K562 (cell line): ENCODE results near the gene GOLGA6D.
"Not testable (repeated sequence)": the region's sequence is repeated elsewhere in the genome, so short reads cannot be mapped to it uniquely, and the experiment has no call there.

Experiments used
- ESRRA ChIP-seq: fragments of 450-650 bp; IDR thresholded peaks from 2 replicates; pipeline ENCODE4 v1.6.1; 2014; ENCODE audit warnings: low read depth, mild to moderate bottlenecking, moderate library complexity, borderline replicate concordance
- EZH2 ChIP-seq: IDR thresholded peaks from 2 replicates; pipeline ENCODE4 v1.6.1; 2012; ENCODE audit warnings: low read depth, mild to moderate bottlenecking, inconsistent platforms, low read length, borderline replicate concordance
- FOXM1 ChIP-seq, 2 experiments: fragments of 450-650 bp in 1 of 2; sonication (generic) in 1 of 2; formaldehyde crosslinking in 1 of 2; IDR thresholded peaks; 2 replicates each; pipeline versions ENCODE4 v1.6.1 to v1.9.0; 2017 to 2022; ENCODE audit warnings: low read depth in 2 of 2, mild to moderate bottlenecking in 2 of 2, missing genetic modification reagents in 1 of 2, moderate library complexity in 1 of 2
- JUNB ChIP-seq: fragments of 450-650 bp; formaldehyde crosslinking; conservative IDR thresholded peaks from 2 replicates; pipeline ENCODE4 v1.4.0; 2020; ENCODE audit warnings: mild to moderate bottlenecking
- KDM5B ChIP-seq: fragments of 200-600 bp; sonication (generic); IDR thresholded peaks from 2 replicates; pipeline ENCODE4 v1.6.1; 2012; ENCODE audit warnings: low read depth, mild to moderate bottlenecking, moderate library complexity, low read length, control low read depth, inconsistent platforms; ENCODE audit not compliant: insufficient replicate concordance
- LARP7 ChIP-seq: fragments of 450-650 bp; IDR thresholded peaks from 2 replicates; pipeline ENCODE4 v1.6.1; 2016
- PML ChIP-seq: IDR thresholded peaks from 2 replicates; pipeline ENCODE4 v1.6.1; 2012; ENCODE audit warnings: low read length, inconsistent platforms
- RCOR1 ChIP-seq, 2 experiments: IDR thresholded peaks; 2 replicates each; pipeline ENCODE4 v1.6.1; 2012; ENCODE audit warnings: low read depth in 2 of 2, low read length in 2 of 2, borderline replicate concordance in 1 of 2, improper control_type of control experiment in 1 of 2
- ZNF707 ChIP-seq: fragments of 250-450 bp; sonication (Bioruptor Pico); conservative IDR thresholded peaks from 2 replicates; pipeline ENCODE4 v1.8.0; 2022; ENCODE audit warnings: inconsistent platforms, mild to moderate bottlenecking, moderate library complexity
- TF ChIP-seq, protein P1 (sequence below): fragments of 450-650 bp; IDR thresholded peaks from 2 replicates; pipeline ENCODE4 v1.6.1; 2016
- TF ChIP-seq, protein P2 (sequence below), 3 experiments: IDR thresholded peaks in 2 of 3; conservative IDR thresholded peaks in 1 of 3; 2 replicates each; pipeline ENCODE4 v1.5.1; 2011 to 2012; ENCODE audit warnings: low read length in 3 of 3, mild to moderate bottlenecking in 3 of 3, control low read depth in 2 of 3, improper control_type of control experiment in 1 of 3, inconsistent platforms in 1 of 3, low read depth in 1 of 3, mixed read lengths in 1 of 3, moderate library complexity in 1 of 3; ENCODE audit not compliant: insufficient read depth in 2 of 3
- TF ChIP-seq, protein P3 (sequence below): fragments of 250-450 bp; sonication (Bioruptor Pico); IDR thresholded peaks from 2 replicates; pipeline ENCODE4 v1.4.0; 2020; ENCODE audit warnings: mild to moderate bottlenecking, moderate library complexity
- TF ChIP-seq, protein P4 (sequence below): fragments of 250-450 bp; sonication (Bioruptor Pico); IDR thresholded peaks from 2 replicates; pipeline ENCODE4 v1.5.0; 2021; ENCODE audit warnings: mild to moderate bottlenecking, moderate library complexity
- TF ChIP-seq, protein P5 (sequence below): fragments of 150-350 bp; conservative IDR thresholded peaks from 2 replicates; pipeline ENCODE4 v1.6.1; 2014; ENCODE audit warnings: low read length

DNA sequence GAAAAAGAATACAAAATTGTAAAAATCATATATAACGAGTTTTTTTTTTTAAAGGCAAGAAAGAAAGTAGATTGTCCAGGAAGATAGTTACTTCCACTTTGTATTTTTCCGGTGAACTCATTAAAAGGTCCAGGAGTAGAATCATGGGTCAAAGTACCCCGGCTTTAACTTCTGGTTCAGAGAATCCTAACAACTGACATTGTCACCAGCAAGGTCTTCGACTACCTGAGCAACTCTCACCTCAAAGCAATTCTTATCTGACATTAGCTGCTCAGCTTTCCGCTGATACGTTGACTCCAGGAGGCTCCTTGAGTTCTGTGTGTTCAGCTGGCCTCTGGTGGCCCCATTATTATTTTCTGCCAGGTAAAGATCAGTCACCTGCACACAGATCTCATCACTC is 33.6 kb upstream of the GOLGA6D start:
- not testable (repeated sequence) for TF ChIP-seq FOXM1 (IDR thresholded peaks at IDR 0.05; ENCODE audit: low read depth); FOXM1 (CRISPR knock-in tag; IDR thresholded peaks at IDR 0.05; ENCODE audit: low read depth); ESRRA; PML; JUNB (CRISPR knock-in tag); LARP7; ZNF707 (CRISPR knock-in tag); KDM5B; RCOR1 (IDR thresholded peaks at IDR 0.05; ENCODE audit: borderline replicate concordance in 1 of 2, low read depth in 2 of 2, low read length in 2 of 2); EZH2
- TF ChIP-seq, protein P1, sequence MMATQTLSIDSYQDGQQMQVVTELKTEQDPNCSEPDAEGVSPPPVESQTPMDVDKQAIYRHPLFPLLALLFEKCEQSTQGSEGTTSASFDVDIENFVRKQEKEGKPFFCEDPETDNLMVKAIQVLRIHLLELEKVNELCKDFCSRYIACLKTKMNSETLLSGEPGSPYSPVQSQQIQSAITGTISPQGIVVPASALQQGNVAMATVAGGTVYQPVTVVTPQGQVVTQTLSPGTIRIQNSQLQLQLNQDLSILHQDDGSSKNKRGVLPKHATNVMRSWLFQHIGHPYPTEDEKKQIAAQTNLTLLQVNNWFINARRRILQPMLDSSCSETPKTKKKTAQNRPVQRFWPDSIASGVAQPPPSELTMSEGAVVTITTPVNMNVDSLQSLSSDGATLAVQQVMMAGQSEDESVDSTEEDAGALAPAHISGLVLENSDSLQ = not testable (repeated sequence)
- TF ChIP-seq, protein P2, sequence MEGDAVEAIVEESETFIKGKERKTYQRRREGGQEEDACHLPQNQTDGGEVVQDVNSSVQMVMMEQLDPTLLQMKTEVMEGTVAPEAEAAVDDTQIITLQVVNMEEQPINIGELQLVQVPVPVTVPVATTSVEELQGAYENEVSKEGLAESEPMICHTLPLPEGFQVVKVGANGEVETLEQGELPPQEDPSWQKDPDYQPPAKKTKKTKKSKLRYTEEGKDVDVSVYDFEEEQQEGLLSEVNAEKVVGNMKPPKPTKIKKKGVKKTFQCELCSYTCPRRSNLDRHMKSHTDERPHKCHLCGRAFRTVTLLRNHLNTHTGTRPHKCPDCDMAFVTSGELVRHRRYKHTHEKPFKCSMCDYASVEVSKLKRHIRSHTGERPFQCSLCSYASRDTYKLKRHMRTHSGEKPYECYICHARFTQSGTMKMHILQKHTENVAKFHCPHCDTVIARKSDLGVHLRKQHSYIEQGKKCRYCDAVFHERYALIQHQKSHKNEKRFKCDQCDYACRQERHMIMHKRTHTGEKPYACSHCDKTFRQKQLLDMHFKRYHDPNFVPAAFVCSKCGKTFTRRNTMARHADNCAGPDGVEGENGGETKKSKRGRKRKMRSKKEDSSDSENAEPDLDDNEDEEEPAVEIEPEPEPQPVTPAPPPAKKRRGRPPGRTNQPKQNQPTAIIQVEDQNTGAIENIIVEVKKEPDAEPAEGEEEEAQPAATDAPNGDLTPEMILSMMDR (IDR thresholded peaks at IDR 0.05 in 2 of 3, conservative IDR thresholded peaks at IDR 0.05 in 1 of 3; ENCODE audit: insufficient read depth in 2 of 3, low read depth in 1 of 3, low read length in 3 of 3) = not testable (repeated sequence)
- TF ChIP-seq, protein P3, sequence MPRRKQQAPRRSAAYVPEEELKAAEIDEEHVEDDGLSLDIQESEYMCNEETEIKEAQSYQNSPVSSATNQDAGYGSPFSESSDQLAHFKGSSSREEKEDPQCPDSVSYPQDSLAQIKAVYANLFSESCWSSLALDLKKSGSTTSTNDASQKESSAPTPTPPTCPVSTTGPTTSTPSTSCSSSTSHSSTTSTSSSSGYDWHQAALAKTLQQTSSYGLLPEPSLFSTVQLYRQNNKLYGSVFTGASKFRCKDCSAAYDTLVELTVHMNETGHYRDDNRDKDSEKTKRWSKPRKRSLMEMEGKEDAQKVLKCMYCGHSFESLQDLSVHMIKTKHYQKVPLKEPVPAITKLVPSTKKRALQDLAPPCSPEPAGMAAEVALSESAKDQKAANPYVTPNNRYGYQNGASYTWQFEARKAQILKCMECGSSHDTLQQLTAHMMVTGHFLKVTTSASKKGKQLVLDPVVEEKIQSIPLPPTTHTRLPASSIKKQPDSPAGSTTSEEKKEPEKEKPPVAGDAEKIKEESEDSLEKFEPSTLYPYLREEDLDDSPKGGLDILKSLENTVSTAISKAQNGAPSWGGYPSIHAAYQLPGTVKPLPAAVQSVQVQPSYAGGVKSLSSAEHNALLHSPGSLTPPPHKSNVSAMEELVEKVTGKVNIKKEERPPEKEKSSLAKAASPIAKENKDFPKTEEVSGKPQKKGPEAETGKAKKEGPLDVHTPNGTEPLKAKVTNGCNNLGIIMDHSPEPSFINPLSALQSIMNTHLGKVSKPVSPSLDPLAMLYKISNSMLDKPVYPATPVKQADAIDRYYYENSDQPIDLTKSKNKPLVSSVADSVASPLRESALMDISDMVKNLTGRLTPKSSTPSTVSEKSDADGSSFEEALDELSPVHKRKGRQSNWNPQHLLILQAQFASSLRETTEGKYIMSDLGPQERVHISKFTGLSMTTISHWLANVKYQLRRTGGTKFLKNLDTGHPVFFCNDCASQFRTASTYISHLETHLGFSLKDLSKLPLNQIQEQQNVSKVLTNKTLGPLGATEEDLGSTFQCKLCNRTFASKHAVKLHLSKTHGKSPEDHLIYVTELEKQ = not testable (repeated sequence)
- TF ChIP-seq, protein P4, sequence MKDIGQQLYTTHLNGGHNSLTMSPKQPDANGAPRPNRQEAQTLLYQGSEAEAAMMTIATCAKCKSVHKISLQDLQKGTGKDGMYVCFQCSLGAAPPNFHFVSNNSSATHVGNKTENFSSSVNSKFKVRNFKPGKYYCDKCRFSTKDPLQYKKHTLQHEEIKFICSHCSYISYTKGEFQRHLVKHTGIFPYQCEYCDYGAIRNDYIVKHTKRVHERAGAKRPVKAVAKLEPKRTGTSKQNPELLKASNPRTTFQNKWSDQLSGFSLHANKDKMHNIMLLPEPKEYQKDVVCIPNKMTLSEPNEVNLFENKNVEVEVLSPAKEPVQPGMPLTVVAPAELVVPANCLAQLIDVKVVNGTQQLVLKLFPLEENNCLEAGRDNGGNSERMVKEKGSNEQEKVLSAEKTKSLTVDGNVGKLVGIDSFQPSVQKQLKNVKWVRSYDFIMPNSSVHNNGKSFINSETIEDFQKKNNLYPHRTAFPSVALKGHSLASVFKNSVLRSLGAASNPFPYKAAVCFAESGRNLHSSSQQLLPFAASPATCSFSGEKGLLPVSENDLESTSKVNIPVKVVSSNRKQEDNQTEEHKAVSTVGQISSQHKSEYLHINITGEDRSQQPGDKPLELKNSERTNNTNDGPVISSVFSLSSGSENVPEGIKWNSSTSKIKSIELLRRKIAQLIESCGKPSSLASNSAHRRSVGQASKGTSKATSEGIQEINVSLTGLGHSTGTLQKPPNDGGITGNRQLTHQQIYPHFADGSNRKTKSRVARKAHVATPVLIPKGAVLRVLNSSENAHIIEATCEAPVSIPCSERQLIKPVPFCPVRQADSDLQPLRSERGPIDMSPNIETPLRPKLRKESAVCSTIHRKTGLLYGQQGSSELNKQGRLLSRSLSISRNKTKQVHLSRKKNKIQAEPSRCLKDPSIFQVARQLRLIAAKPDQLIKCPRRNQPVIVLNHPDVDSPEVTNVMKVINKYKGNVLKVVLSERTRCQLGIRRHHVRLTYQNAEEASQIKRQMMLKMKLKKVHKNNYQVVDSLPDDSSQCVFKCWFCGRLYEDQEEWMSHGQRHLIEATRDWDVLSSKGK (CRISPR knock-in tag) = not testable (repeated sequence)
- TF ChIP-seq, protein P5, sequence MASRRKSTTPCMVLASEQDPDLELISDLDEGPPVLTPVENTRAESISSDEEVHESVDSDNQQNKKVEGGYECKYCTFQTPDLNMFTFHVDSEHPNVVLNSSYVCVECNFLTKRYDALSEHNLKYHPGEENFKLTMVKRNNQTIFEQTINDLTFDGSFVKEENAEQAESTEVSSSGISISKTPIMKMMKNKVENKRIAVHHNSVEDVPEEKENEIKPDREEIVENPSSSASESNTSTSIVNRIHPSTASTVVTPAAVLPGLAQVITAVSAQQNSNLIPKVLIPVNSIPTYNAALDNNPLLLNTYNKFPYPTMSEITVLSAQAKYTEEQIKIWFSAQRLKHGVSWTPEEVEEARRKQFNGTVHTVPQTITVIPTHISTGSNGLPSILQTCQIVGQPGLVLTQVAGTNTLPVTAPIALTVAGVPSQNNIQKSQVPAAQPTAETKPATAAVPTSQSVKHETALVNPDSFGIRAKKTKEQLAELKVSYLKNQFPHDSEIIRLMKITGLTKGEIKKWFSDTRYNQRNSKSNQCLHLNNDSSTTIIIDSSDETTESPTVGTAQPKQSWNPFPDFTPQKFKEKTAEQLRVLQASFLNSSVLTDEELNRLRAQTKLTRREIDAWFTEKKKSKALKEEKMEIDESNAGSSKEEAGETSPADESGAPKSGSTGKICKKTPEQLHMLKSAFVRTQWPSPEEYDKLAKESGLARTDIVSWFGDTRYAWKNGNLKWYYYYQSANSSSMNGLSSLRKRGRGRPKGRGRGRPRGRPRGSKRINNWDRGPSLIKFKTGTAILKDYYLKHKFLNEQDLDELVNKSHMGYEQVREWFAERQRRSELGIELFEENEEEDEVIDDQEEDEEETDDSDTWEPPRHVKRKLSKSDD = not testable (repeated sequence)
